WTC11 (cell line): ENCODE measurements around the gene GATA3. TPM values are rescaled to one million over a fixed set of nuclear protein-coding genes. Genes with fewer than 3 reads are reported as not detected.

Experiments
- ATAC-seq: fragments of 200-7000 bp; cut with Tn5 transposase; 2 replicates; pipeline ENCODE4 v1.10.0; 2021; ENCODE audit warnings: mild to moderate bottlenecking, moderate library complexity
- CTCF ChIA-PET: fragments of 300-600 bp; sonication (Branson Sonifier 250); formaldehyde crosslinking; loops from one replicate; lab custom pipeline; 2021; ENCODE audit warnings: antibody characterized with exemption; lab: Charles Lee
- POLR2A ChIA-PET: fragments of 350-600 bp; sonication (Branson Sonifier 250); formaldehyde crosslinking; loops from one replicate; lab custom pipeline; 2021; ENCODE audit warnings: antibody characterized with exemption; lab: Charles Lee
- DNase-seq: peaks from one replicate; pipeline ENCODE4 v3.0.0; 2021; ENCODE audit warnings: low spot score
- H3K27ac Mint-ChIP-seq: 2 replicates; pipeline ENCODE4 v1.8.0; 2021; ENCODE audit warnings: mixed read lengths
- H3K27me3 Mint-ChIP-seq: 2 replicates; pipeline ENCODE4 v1.8.0; 2021; ENCODE audit warnings: low read depth, mild to moderate bottlenecking, moderate library complexity, mixed read lengths
- H3K36me3 Mint-ChIP-seq: 2 replicates; pipeline ENCODE4 v1.8.0; 2021; ENCODE audit warnings: mixed read lengths
- H3K4me1 Mint-ChIP-seq: 2 replicates; pipeline ENCODE4 v1.8.0; 2022; ENCODE audit warnings: mixed read lengths
- H3K4me3 Mint-ChIP-seq: 2 replicates; pipeline ENCODE4 v1.8.0; 2021; ENCODE audit warnings: mild to moderate bottlenecking, moderate library complexity, mixed read lengths
- H3K9me3 Mint-ChIP-seq: 2 replicates; pipeline ENCODE4 v1.8.0; 2021; ENCODE audit warnings: mixed read lengths
- CREB1 ChIP-seq: sonication (generic); formaldehyde crosslinking; IDR thresholded peaks from 2 replicates; pipeline ENCODE4 v1.8.0; 2023; ENCODE audit warnings: mild to moderate bottlenecking, missing genetic modification reagents
- E2F1 ChIP-seq: sonication (generic); formaldehyde crosslinking; IDR thresholded peaks from 2 replicates; pipeline ENCODE4 v1.8.0; 2022; ENCODE audit warnings: mild to moderate bottlenecking, missing genetic modification reagents
- IRF2 ChIP-seq: sonication (generic); formaldehyde crosslinking; IDR thresholded peaks from 2 replicates; pipeline ENCODE4 v1.8.0; 2022; ENCODE audit warnings: low read depth, missing genetic modification reagents, borderline replicate concordance
- NFYB ChIP-seq: sonication (generic); formaldehyde crosslinking; conservative IDR thresholded peaks from 2 replicates; pipeline ENCODE4 v1.8.0; 2022; ENCODE audit warnings: low read depth, missing genetic modification reagents
- NR2C2 ChIP-seq: sonication (generic); formaldehyde crosslinking; IDR thresholded peaks from 2 replicates; pipeline ENCODE4 v1.8.0; 2022; ENCODE audit warnings: mild to moderate bottlenecking, missing genetic modification reagents
- PRDM15 ChIP-seq: sonication (generic); formaldehyde crosslinking; IDR thresholded peaks from 2 replicates; pipeline ENCODE4 v1.8.0; 2022; ENCODE audit warnings: missing genetic modification reagents
- RORB ChIP-seq: fragments of 250-450 bp; sonication (Bioruptor Pico); IDR thresholded peaks from 2 replicates; pipeline ENCODE4 v1.9.0; 2021; ENCODE audit warnings: mild to moderate bottlenecking
- SOX15 ChIP-seq: fragments of 250-450 bp; sonication (Bioruptor Pico); IDR thresholded peaks from 2 replicates; pipeline ENCODE4 v1.9.0; 2021; ENCODE audit warnings: mild to moderate bottlenecking
- TEAD4 ChIP-seq: sonication (generic); formaldehyde crosslinking; IDR thresholded peaks from 2 replicates; pipeline ENCODE4 v1.8.0; 2022; ENCODE audit warnings: mild to moderate bottlenecking, missing genetic modification reagents
- ZNF423 ChIP-seq: fragments of 250-450 bp; sonication (Bioruptor Pico); IDR thresholded peaks from 2 replicates; pipeline ENCODE4 v2.1.2; 2022; ENCODE audit warnings: mild to moderate bottlenecking, moderate library complexity
- ZSCAN18 ChIP-seq: fragments of 250-450 bp; sonication (Bioruptor Pico); IDR thresholded peaks from 2 replicates; pipeline ENCODE4 v2.1.2; 2022; ENCODE audit warnings: mild to moderate bottlenecking, moderate library complexity
- total RNA-seq: library from RNA; stranded (reverse); gene quantifications from 3 replicates; pipeline ENCODE4 v1.2.3, GENCODE V29; 2021
- TF ChIP-seq, protein P1 (sequence below): sonication (generic); formaldehyde crosslinking; IDR thresholded peaks from 2 replicates; pipeline ENCODE4 v1.8.1; 2023; ENCODE audit warnings: mild to moderate bottlenecking, moderate library complexity, missing genetic modification reagents
- TF ChIP-seq, protein P2 (sequence below): sonication (generic); formaldehyde crosslinking; IDR thresholded peaks from 2 replicates; pipeline ENCODE4 v1.8.1; 2023; ENCODE audit warnings: mild to moderate bottlenecking, missing genetic modification reagents, moderate library complexity
- TF ChIP-seq, protein P3 (sequence below): fragments of 250-450 bp; sonication (Bioruptor Pico); IDR thresholded peaks from 2 replicates; pipeline ENCODE4 v1.9.0; 2021; ENCODE audit warnings: moderate library complexity, mild to moderate bottlenecking, inconsistent platforms, borderline replicate concordance
- TF ChIP-seq, protein P4 (sequence below): sonication (generic); formaldehyde crosslinking; IDR thresholded peaks from 2 replicates; pipeline ENCODE4 v1.8.0; 2023; ENCODE audit warnings: mild to moderate bottlenecking, missing genetic modification reagents

GATA3 gene
- total RNA-seq, 1 experiment from 2014 or later = 0.72 TPM

GRCh38 chr10:8045726-8046494 lies 8.6 kb upstream of the GATA3 start (continued):
- TF ChIP-seq ZNF423 (CRISPR knock-in tag) (0 out of 2 replicates have a peak, but pooled peaks have one; percentile 3), SOX15 (CRISPR knock-in tag) (no peak), NFYB (CRISPR knock-in tag) (no peak), PRDM15 (CRISPR knock-in tag) (0 out of 2 replicates have a peak, but pooled peaks have one; percentile 28), TEAD4 (CRISPR knock-in tag) (no peak), CREB1 (CRISPR knock-in tag) (no peak)
- TF ChIP-seq, protein P1, sequence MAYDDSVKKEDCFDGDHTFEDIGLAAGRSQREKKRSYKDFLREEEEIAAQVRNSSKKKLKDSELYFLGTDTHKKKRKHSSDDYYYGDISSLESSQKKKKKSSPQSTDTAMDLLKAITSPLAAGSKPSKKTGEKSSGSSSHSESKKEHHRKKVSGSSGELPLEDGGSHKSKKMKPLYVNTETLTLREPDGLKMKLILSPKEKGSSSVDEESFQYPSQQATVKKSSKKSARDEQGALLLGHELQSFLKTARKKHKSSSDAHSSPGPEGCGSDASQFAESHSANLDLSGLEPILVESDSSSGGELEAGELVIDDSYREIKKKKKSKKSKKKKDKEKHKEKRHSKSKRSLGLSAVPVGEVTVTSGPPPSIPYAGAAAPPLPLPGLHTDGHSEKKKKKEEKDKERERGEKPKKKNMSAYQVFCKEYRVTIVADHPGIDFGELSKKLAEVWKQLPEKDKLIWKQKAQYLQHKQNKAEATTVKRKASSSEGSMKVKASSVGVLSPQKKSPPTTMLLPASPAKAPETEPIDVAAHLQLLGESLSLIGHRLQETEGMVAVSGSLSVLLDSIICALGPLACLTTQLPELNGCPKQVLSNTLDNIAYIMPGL (CRISPR knock-in tag) = no peak
- TF ChIP-seq, all 79 proteins: peak for 2

- Mint-ChIP-seq H3K36me3 (no peaks in the 10 kb centered on the region), H3K4me3 (peak overlapping the region; percentile 45), H3K4me1 (peaks cover 67% of the 10 kb centered on the region), H3K27ac (no peak overlapping the region), H3K27me3 (peaks cover 99% of the 10 kb centered on the region), H3K9me3 (no peaks in the 10 kb centered on the region)
- CTCF ChIA-PET = interaction anchor here (1.0 to 1.8 kb wide), 3 partner anchors 13 to 176 kb away, joined by 3 to 5 read pairs (median 3); no protein-coding TSS in a partner anchor
- no peak for DNase-seq
- no peak; the same call in 1 of the 2 replicates for ATAC-seq
- TF ChIP-seq NR2C2 = no peak
- TF ChIP-seq E2F1 (CRISPR knock-in tag) = no peak
- TF ChIP-seq RORB = no peak
- TF ChIP-seq, protein P2, sequence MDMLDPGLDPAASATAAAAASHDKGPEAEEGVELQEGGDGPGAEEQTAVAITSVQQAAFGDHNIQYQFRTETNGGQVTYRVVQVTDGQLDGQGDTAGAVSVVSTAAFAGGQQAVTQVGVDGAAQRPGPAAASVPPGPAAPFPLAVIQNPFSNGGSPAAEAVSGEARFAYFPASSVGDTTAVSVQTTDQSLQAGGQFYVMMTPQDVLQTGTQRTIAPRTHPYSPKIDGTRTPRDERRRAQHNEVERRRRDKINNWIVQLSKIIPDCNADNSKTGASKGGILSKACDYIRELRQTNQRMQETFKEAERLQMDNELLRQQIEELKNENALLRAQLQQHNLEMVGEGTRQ (CRISPR knock-in tag) = no peak
- POLR2A ChIA-PET = no interaction called here
Measured at GRCh38 chr10:8047452-8048280, 6.8 kb upstream of the GATA3 start.

DNA sequence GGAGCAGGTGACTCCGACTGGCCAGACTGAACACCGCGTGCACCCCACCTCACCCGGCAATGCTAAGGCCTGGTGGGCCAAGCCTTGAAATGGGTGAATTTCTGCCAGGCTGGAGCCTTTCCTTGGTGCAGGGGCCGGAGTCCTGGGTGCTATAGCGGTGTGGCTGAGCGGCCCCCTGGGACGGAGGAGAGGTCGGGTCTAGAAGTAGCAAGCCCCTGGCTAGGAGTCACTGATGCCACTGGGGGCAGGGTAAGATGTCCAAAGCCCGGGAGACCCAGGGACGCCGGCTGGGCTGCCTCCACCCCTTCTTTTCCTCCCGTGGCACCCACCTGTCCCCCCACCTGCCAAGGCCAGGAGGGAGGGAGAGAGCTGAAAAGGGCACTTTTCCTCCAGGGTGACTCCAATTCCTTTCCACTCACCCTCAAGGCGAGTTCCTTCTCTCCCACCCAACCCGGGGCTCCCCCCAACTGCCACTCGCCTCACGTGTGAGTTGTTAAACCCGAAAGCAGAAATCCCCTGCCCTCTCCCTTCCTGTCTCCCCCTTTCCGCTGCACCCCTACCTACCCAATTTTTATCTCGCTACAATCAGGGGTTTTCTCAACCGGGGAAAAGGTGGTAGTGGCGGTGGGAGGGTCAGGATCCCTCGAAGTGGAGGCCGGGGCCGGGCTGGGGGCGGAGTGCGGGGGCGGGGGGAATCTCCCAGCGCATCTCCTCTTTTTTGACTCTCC lies 6.0 kb upstream of the GATA3 start:
- H3K27me3 Mint-ChIP-seq = peaks cover 99% of the 10 kb centered on the region
- TF ChIP-seq, protein P3, sequence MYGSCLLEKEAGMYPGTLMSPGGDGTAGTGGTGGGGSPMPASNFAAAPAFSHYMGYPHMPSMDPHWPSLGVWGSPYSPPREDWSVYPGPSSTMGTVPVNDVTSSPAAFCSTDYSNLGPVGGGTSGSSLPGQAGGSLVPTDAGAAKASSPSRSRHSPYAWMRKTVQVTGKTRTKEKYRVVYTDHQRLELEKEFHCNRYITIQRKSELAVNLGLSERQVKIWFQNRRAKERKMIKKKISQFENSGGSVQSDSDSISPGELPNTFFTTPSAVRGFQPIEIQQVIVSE (CRISPR knock-in tag) = no peak
- TF ChIP-seq, protein P4, sequence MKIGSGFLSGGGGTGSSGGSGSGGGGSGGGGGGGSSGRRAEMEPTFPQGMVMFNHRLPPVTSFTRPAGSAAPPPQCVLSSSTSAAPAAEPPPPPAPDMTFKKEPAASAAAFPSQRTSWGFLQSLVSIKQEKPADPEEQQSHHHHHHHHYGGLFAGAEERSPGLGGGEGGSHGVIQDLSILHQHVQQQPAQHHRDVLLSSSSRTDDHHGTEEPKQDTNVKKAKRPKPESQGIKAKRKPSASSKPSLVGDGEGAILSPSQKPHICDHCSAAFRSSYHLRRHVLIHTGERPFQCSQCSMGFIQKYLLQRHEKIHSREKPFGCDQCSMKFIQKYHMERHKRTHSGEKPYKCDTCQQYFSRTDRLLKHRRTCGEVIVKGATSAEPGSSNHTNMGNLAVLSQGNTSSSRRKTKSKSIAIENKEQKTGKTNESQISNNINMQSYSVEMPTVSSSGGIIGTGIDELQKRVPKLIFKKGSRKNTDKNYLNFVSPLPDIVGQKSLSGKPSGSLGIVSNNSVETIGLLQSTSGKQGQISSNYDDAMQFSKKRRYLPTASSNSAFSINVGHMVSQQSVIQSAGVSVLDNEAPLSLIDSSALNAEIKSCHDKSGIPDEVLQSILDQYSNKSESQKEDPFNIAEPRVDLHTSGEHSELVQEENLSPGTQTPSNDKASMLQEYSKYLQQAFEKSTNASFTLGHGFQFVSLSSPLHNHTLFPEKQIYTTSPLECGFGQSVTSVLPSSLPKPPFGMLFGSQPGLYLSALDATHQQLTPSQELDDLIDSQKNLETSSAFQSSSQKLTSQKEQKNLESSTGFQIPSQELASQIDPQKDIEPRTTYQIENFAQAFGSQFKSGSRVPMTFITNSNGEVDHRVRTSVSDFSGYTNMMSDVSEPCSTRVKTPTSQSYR = no peak
- no peak for TF ChIP-seq SOX15 (CRISPR knock-in tag)
- no peak for TF ChIP-seq ZNF423 (CRISPR knock-in tag)
- no peak for TF ChIP-seq ZSCAN18 (CRISPR knock-in tag)
- TF ChIP-seq IRF2 (CRISPR knock-in tag) = no peak
- H3K36me3 Mint-ChIP-seq = no peaks in the 10 kb centered on the region
- H3K9me3 Mint-ChIP-seq = no peaks in the 10 kb centered on the region
- ChIA-PET CTCF (interaction anchor here (1.3 to 1.8 kb wide), 2 partner anchors 12 to 176 kb away, joined by 3 to 5 read pairs; no protein-coding TSS in a partner anchor), POLR2A (interaction anchor here (0.6 kb wide), 1 partner anchor 176 kb away, joined by 3 read pairs; no protein-coding TSS in a partner anchor)
- H3K4me1 Mint-ChIP-seq = peaks cover 68% of the 10 kb centered on the region
- no peak for ATAC-seq
- no peak overlapping the region for H3K27ac Mint-ChIP-seq
- peak overlapping the region; percentile 50; the same call in 1 of the 2 replicates for H3K4me3 Mint-ChIP-seq
- DNase-seq = no peak
